HG03095 (cell line): Measurements from ENCODE around the gene FBXW9.
"Not testable (repeated sequence)": the region's sequence is repeated elsewhere in the genome, so short reads cannot be mapped to it uniquely, and the experiment has no call there.

Experiments used
- ATAC-seq: cut with Tn5 transposase; IDR thresholded peaks from one replicate; pipeline ENCODE4 v1.9.1; 2021; ENCODE audit warnings: moderate library complexity; ENCODE audit not compliant: unreplicated experiment

Gene FBXW9

GRCh38 chr19:12696366-12697335 is at the start of gene FBXW9:
Gene FBXW9, minus strand, starts transcription at chr19:12696631. Its CDS starts 50 bp downstream, at chr19:12696581.
- peak; percentile 68 for ATAC-seq

GRCh38 chr19:12745166-12745897 is 48.9 kb upstream of the FBXW9 start:
- no peak for ATAC-seq

GRCh38 chr19:12737835-12738351 is 41.5 kb upstream of the FBXW9 start:
- no peak for ATAC-seq

GRCh38 chr19:12736995-12737834 is 40.8 kb upstream of the FBXW9 start, which contains the start of gene GET3:
Gene GET3, plus strand, starts transcription at chr19:12737497. Its CDS starts 9 bp downstream, at chr19:12737506.
- ATAC-seq: peak; percentile 73

GRCh38 chr19:12733369-12734214 is 37.2 kb upstream of the FBXW9 start:
- ATAC-seq: no peak

- no peak for ATAC-seq
Observed at GRCh38 chr19:12731337-12731736, 34.9 kb upstream of the FBXW9 start.

- no peak for ATAC-seq
Observed at GRCh38 chr19:12730064-12730463, 33.6 kb upstream of the FBXW9 start.

- no peak for ATAC-seq
Observed at GRCh38 chr19:12727745-12728433, 31.5 kb upstream of the FBXW9 start.

- no peak for ATAC-seq
Observed at GRCh38 chr19:12726988-12727316, 30.5 kb upstream of the FBXW9 start.

GRCh38 chr19:12725612-12726011 is 29.2 kb upstream of the FBXW9 start:
- not testable (repeated sequence) for ATAC-seq

- ATAC-seq: no peak
Observed at GRCh38 chr19:12723641-12724426, 27.4 kb upstream of the FBXW9 start, which contains the start of gene TNPO2. Gene TNPO2, minus strand, starts transcription at chr19:12723932. Its CDS starts 2,955 bp downstream, at chr19:12720977.

- ATAC-seq: no peak
Observed at GRCh38 chr19:12723381-12723640, 26.9 kb upstream of the FBXW9 start.

- ATAC-seq: peak; percentile 62
Observed at GRCh38 chr19:12722566-12723380, 26.3 kb upstream of the FBXW9 start.

GRCh38 chr19:12721656-12722565 is 25.5 kb upstream of the FBXW9 start:
- peak; percentile 31 for ATAC-seq

GRCh38 chr19:12720851-12721655 is 24.6 kb upstream of the FBXW9 start:
- ATAC-seq: no peak

- no peak for ATAC-seq
Observed at GRCh38 chr19:12720296-12720695, 23.9 kb upstream of the FBXW9 start.
